A673 (cell line): ENCODE measurements around the gene USH1C. TPM values are rescaled to one million over a fixed set of nuclear protein-coding genes. Genes with fewer than 3 reads are reported as not detected.

Experiments
- BruUV-seq: library from RNA; stranded (reverse); fragments of 400-500 nt; replicated peaks from 2 replicates; lab custom pipeline; 2021; lab: Mats Ljungman, UMichigan
- CTCF ChIA-PET: fragments of 300-600 bp; sonication (Branson Sonifier 250); formaldehyde crosslinking; loops from one replicate; lab custom pipeline; 2022; ENCODE audit warnings: antibody characterized with exemption; lab: Charles Lee
- POLR2A ChIA-PET: fragments of 300-600 bp; sonication (Branson Sonifier 250); formaldehyde crosslinking; loops from one replicate; lab custom pipeline; 2022; ENCODE audit warnings: antibody characterized with exemption; ENCODE audit not compliant: low non-redundant PET; lab: Charles Lee
- DNase-seq: peaks from one replicate; pipeline ENCODE4 v3.0.0-alpha.2; 2015; ENCODE audit warnings: low spot score
- H3K27ac ChIP-seq: fragments of 200-600 bp; sonication (generic); 2 replicates; pipeline ENCODE4 v1.5.1; 2016; ENCODE audit warnings: mixed run types, low read depth, mild to moderate bottlenecking, mixed read lengths, antibody characterized with exemption, low read length; ENCODE audit not compliant: poor library complexity, severe bottlenecking
- H3K27me3 ChIP-seq: fragments of 200-600 bp; sonication (generic); replicated peaks from 2 replicates; pipeline ENCODE4 v1.6.1; 2017; ENCODE audit warnings: mixed run types, low read depth, mild to moderate bottlenecking, mixed read lengths, antibody characterized with exemption, low read length; ENCODE audit not compliant: insufficient read depth, poor library complexity
- H3K36me3 ChIP-seq: fragments of 200-600 bp; sonication (generic); 2 replicates; pipeline ENCODE4 v1.6.1; 2016; ENCODE audit warnings: mixed run types, mild to moderate bottlenecking, mixed read lengths, antibody characterized with exemption, low read length; ENCODE audit not compliant: insufficient read depth, poor library complexity, severe bottlenecking
- H3K4me1 ChIP-seq: fragments of 200-600 bp; sonication (generic); 2 replicates; pipeline ENCODE4 v1.6.1; 2017; ENCODE audit warnings: mixed run types, mild to moderate bottlenecking, mixed read lengths, antibody characterized with exemption, low read length; ENCODE audit not compliant: insufficient read depth, poor library complexity, severe bottlenecking
- H3K4me3 ChIP-seq: fragments of 200-600 bp; sonication (generic); 2 replicates; pipeline ENCODE4 v1.5.1; 2016; ENCODE audit warnings: low read depth, mixed run types, mild to moderate bottlenecking, mixed read lengths, low read length; ENCODE audit not compliant: poor library complexity, severe bottlenecking
- H3K9me3 ChIP-seq: fragments of 200-600 bp; sonication (generic); 2 replicates; pipeline ENCODE4 v1.6.1; 2016; ENCODE audit warnings: mixed run types, low read depth, mild to moderate bottlenecking, mixed read lengths, antibody characterized with exemption, low read length; ENCODE audit not compliant: poor library complexity, severe bottlenecking
- EZH2 ChIP-seq: fragments of 200-600 bp; sonication (generic); IDR thresholded peaks from 2 replicates; pipeline ENCODE4 v1.6.1; 2017; ENCODE audit warnings: borderline replicate concordance, low read depth, mild to moderate bottlenecking, mixed read lengths, antibody characterized with exemption, low read length; ENCODE audit not compliant: poor library complexity, severe bottlenecking
- intact Hi-C: fragments of 100-400 bp; cut with micrococcal nuclease; formaldehyde crosslinking; loops from one replicate; pipeline ENCODE4 v1.10.0; 2022; ENCODE audit not compliant: unreplicated experiment
- total RNA-seq: library from RNA; stranded (reverse); gene quantifications from 2 replicates; pipeline ENCODE4 v1.2.3, GENCODE V29; 2021
- TF ChIP-seq, protein P1 (sequence below): fragments of 300-800, 200-600 bp; sonication (generic); conservative IDR thresholded peaks from 2 replicates; pipeline ENCODE4 v1.5.1; 2017; ENCODE audit warnings: low read depth, mild to moderate bottlenecking, antibody characterized with exemption, low read length, moderate library complexity, mixed read lengths

Gene USH1C
- total RNA-seq, 1 experiment from 2014 or later: not detected

DNA sequence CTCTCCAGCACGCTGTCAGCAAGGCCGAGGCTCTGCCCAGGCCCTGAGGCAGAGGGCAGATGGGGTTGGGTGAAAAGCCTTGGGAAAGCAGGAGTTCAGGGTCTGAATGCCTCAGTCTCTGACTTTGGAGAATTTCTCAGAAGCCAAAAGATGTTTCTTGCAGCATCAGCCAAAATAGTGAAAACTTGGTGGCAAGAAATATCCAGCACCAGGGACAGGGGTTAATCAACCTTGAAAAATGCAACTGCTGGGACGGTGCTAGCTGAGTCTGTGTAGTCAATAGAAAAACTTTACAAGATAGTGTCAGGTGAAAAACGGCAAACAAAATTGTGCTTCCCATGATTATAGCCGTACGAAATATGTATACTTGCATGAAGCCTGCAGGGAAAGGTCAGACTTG is 66.1 kb downstream of the USH1C start:
- Histone ChIP-seq H3K27me3 (peaks cover 58% of the 10 kb centered on the region), H3K27ac (no peak overlapping the region), H3K36me3 (no peaks in the 10 kb centered on the region), H3K4me1 (no peaks in the 10 kb centered on the region), H3K4me3 (no peak overlapping the region), H3K9me3 (no peaks in the 10 kb centered on the region)
- intact Hi-C loops: no loop called here
- TF ChIP-seq, protein P1, sequence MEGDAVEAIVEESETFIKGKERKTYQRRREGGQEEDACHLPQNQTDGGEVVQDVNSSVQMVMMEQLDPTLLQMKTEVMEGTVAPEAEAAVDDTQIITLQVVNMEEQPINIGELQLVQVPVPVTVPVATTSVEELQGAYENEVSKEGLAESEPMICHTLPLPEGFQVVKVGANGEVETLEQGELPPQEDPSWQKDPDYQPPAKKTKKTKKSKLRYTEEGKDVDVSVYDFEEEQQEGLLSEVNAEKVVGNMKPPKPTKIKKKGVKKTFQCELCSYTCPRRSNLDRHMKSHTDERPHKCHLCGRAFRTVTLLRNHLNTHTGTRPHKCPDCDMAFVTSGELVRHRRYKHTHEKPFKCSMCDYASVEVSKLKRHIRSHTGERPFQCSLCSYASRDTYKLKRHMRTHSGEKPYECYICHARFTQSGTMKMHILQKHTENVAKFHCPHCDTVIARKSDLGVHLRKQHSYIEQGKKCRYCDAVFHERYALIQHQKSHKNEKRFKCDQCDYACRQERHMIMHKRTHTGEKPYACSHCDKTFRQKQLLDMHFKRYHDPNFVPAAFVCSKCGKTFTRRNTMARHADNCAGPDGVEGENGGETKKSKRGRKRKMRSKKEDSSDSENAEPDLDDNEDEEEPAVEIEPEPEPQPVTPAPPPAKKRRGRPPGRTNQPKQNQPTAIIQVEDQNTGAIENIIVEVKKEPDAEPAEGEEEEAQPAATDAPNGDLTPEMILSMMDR: no peak
- no peak for TF ChIP-seq EZH2
- ChIA-PET CTCF (no interaction called here), POLR2A (no interaction called here)
- no TSS peak for BruUV-seq
- no peak for DNase-seq

DNA sequence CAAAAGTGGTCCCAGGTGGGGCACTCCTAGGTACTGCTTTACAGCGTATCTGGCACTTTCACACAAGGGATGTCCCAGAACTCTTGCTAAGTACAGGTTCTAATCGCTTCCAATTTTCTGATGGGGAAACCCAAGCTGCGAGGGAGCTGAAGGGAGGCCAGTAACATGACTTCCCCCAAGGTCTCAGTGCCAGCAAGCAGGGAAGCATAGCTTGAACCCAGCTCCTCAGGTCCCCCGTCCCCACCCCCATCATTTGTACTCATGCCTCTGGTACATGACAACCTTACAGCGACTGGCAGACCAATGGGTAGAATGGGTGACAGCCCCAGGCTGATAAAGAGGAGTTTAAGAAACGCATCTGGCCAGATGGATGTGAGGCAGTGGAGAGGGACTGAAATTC is 66.9 kb downstream of the USH1C start:
- Histone ChIP-seq H3K36me3 (no peaks in the 10 kb centered on the region), H3K4me3 (no peak overlapping the region), H3K4me1 (no peaks in the 10 kb centered on the region), H3K9me3 (no peaks in the 10 kb centered on the region), H3K27me3 (peaks cover 65% of the 10 kb centered on the region), H3K27ac (no peak overlapping the region)
- no peak for DNase-seq
- TF ChIP-seq, protein P1: no peak
- no peak for TF ChIP-seq EZH2
- POLR2A ChIA-PET: no interaction called here
- CTCF ChIA-PET: no interaction called here
- intact Hi-C loops: no loop called here
- BruUV-seq: no TSS peak

DNA sequence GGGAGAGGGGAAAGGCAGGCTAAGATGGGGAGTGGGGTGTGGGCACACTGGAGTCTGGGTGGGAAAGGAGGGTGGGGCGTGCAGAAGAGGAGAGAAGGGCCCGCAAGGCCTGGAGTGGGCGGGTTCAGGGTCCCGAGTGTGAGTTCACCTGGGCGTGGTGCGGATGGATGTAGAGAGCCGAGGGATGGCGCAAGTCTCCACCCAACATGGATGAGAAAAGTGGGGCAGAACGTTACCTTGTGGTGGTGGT is 67.2 kb downstream of the USH1C start:
- POLR2A ChIA-PET: no interaction called here
- no peak overlapping the region for H3K4me3 ChIP-seq
- no peak for DNase-seq
- TF ChIP-seq, protein P1: no peak
- no peak for TF ChIP-seq EZH2
- H3K27ac ChIP-seq: no peak overlapping the region
- H3K9me3 ChIP-seq: no peaks in the 10 kb centered on the region
- BruUV-seq: no TSS peak
- H3K27me3 ChIP-seq: peaks cover 69% of the 10 kb centered on the region
- H3K4me1 ChIP-seq: no peaks in the 10 kb centered on the region
- CTCF ChIA-PET: no interaction called here
- H3K36me3 ChIP-seq: no peaks in the 10 kb centered on the region
- intact Hi-C loops: no loop called here
